GM12878 (cell line): Measurements from ENCODE around the gene NPR2. TPM values are rescaled to one million over a fixed set of nuclear protein-coding genes. Genes with fewer than 3 reads are reported as not detected.

ENCODE experiments used
- ATAC-seq: fragments of 200-7000 bp; cut with Tn5 transposase; 3 replicates; pipeline ENCODE4 v1.9.1; 2020; ENCODE audit warnings: mild to moderate bottlenecking, moderate library complexity
- BruUV-seq: library from RNA; stranded (reverse); fragments of 400-500 nt; replicated peaks from 2 replicates; lab custom pipeline; 2021; lab: Mats Ljungman, UMichigan
- CTCF ChIA-PET: fragments of 300-600 bp; sonication (Branson Sonifier 250); formaldehyde crosslinking; extraction: SDS; loops from one replicate; lab custom pipeline; 2021; ENCODE audit warnings: inconsistent platforms; lab: Yijun Ruan, JAX
- POLR2A ChIA-PET: fragments of 350-600 bp; formaldehyde crosslinking; extraction: SDS; loops from one replicate; lab custom pipeline; 2021; ENCODE audit warnings: inconsistent platforms; lab: Charles Lee
- RAD21 ChIA-PET: fragments of 300-600 bp; sonication (Branson Sonifier 250); formaldehyde crosslinking; loops from one replicate; lab custom pipeline; 2023; ENCODE audit warnings: antibody characterized with exemption; ENCODE audit not compliant: unreplicated experiment; lab: Charles Lee
- SMC1A ChIA-PET: fragments of 300-600 bp; sonication (Branson Sonifier 250); formaldehyde crosslinking; loops from one replicate; lab custom pipeline; 2023; ENCODE audit not compliant: unreplicated experiment, uncharacterized antibody; lab: Charles Lee
- DNase-seq: peaks from one replicate; pipeline ENCODE4 v3.0.0-alpha.2; 2011; ENCODE audit warnings: low read depth, low spot score
- FAIRE-seq: peaks from 3 replicates; lab custom pipeline; 2011; peaks lifted over from hg19 to GRCh38; lab: Jason Lieb, UNC
- H2AFZ ChIP-seq: 2 replicates; pipeline ENCODE4 v1.6.0; 2011; ENCODE audit warnings: low read depth, low read length, control low read depth; ENCODE audit not compliant: control insufficient read depth
- H3K27ac ChIP-seq: 2 replicates; pipeline ENCODE4 v1.5.1; 2011; ENCODE audit warnings: control low read depth; ENCODE audit not compliant: control insufficient read depth, insufficient read depth
- H3K27me3 ChIP-seq, 2 experiments: replicated peaks in 1 of 2; 2 replicates each; pipeline versions ENCODE4 v1.6.0 to v1.6.1; 2011; ENCODE audit warnings: low read length in 1 of 2; ENCODE audit not compliant: control insufficient read depth in 2 of 2, insufficient read depth in 2 of 2
- H3K36me3 ChIP-seq, 2 experiments: 2 replicates each; pipeline ENCODE4 v1.5.1; 2011; ENCODE audit warnings: low read length in 1 of 2; ENCODE audit not compliant: control insufficient read depth in 2 of 2, insufficient read depth in 2 of 2
- H3K4me1 ChIP-seq: 2 replicates; pipeline ENCODE4 v1.6.1; 2011; ENCODE audit warnings: mild to moderate bottlenecking, low read length, moderate library complexity, mixed read lengths; ENCODE audit not compliant: control insufficient read depth, insufficient read depth
- H3K4me2 ChIP-seq: 2 replicates; pipeline ENCODE4 v1.6.0; 2011; ENCODE audit warnings: control low read depth; ENCODE audit not compliant: control insufficient read depth, insufficient read depth
- H3K4me3 ChIP-seq: fragments of 200-600 bp; sonication (generic); 2 replicates; pipeline ENCODE4 v1.5.1; 2016
- H3K79me2 ChIP-seq: 2 replicates; pipeline ENCODE4 v1.6.0; 2011; ENCODE audit warnings: low read length; ENCODE audit not compliant: control insufficient read depth, insufficient read depth
- H3K9ac ChIP-seq: 2 replicates; pipeline ENCODE4 v1.8.0; 2011; ENCODE audit warnings: low read length, control low read depth, mixed read lengths; ENCODE audit not compliant: control insufficient read depth, insufficient read depth
- H3K9me3 ChIP-seq: replicated peaks from 3 replicates; pipeline ENCODE4 v1.5.1; 2011; ENCODE audit warnings: mild to moderate bottlenecking, low read length; ENCODE audit not compliant: control insufficient read depth, insufficient read depth
- H4K20me1 ChIP-seq: 2 replicates; pipeline ENCODE4 v1.6.0; 2011; ENCODE audit not compliant: control insufficient read depth, insufficient read depth
- CEBPB ChIP-seq, 2 experiments: fragments of 150-350 bp in 1 of 2; IDR thresholded peaks; 2 replicates each; pipeline ENCODE4 v1.6.1; 2012 to 2014; ENCODE audit warnings: low read depth in 2 of 2, low read length in 2 of 2, borderline replicate concordance in 1 of 2, inconsistent platforms in 1 of 2
- CREM ChIP-seq: IDR thresholded peaks from 2 replicates; pipeline ENCODE4 v1.6.1; 2014; ENCODE audit warnings: antibody characterized with exemption, low read depth
- JUNB ChIP-seq: IDR thresholded peaks from 2 replicates; pipeline ENCODE4 v1.6.1; 2016; ENCODE audit warnings: antibody characterized with exemption, mild to moderate bottlenecking
- NFYA ChIP-seq: IDR thresholded peaks from 2 replicates; pipeline ENCODE4 v1.6.1; 2011; ENCODE audit warnings: low read depth, mild to moderate bottlenecking, low read length, improper control_type of control experiment, borderline replicate concordance
- SPI1 ChIP-seq: IDR thresholded peaks from 2 replicates; pipeline ENCODE4 v1.6.1; 2011; ENCODE audit warnings: low read depth, mild to moderate bottlenecking, low read length, moderate library complexity, borderline replicate concordance; ENCODE audit not compliant: insufficient read depth
- ZBTB4 ChIP-seq: fragments of 450-650 bp; formaldehyde crosslinking; IDR thresholded peaks from 2 replicates; pipeline ENCODE4 v1.4.0; 2022; ENCODE audit warnings: mild to moderate bottlenecking, moderate library complexity
- ZNF592 ChIP-seq: fragments of 450-650 bp; IDR thresholded peaks from 2 replicates; pipeline ENCODE4 v1.6.1; 2017; ENCODE audit warnings: mild to moderate bottlenecking, moderate library complexity
- WGBS: methylation state at CpG from one replicate; pipeline ENCODE4 v1.1.6; 2016; ENCODE audit warnings: low lambda C conversion rate; ENCODE audit not compliant: insufficient replicate concordance, insufficient coverage; ENCODE audit errors: missing lambda C conversion rate; 5-methylcytosine and 5-hydroxymethylcytosine counted together
- in situ Hi-C: fragments of 300-500 bp; cut with MboI; formaldehyde crosslinking; loops from 9 replicates; pipeline ENCODE4 v1.14.3; 2018; ENCODE audit warnings: mixed read lengths
- intact Hi-C: fragments of 100-400 bp; cut with micrococcal nuclease; formaldehyde crosslinking; loops from one replicate; pipeline ENCODE4 v1.14.2; 2022; ENCODE audit not compliant: unreplicated experiment
- polyA plus RNA-seq, 11 experiments: library from polyadenylated mRNA; depleted of rRNA in 4 of 11; unstranded in 6 of 11; stranded (reverse) in 5 of 11; fragments of >200 nt; fragmentation: Nextera tagmentation in 4 of 11; fragmentation: Illumina TruSeq in 1 of 11; extraction: Ambion mirVana in 4 of 11; extraction: Trizol in 1 of 11; gene quantifications; 1 replicate in 1 of 11; 2 replicates in 10 of 11; pipeline versions ENCODE4 v1.2.1 to v1.2.3, GENCODE V29; 2011 to 2016; ENCODE audit warnings: inconsistent platforms in 2 of 11, missing spikeins in 2 of 11, low read depth in 1 of 11
- total RNA-seq, 4 experiments: library from RNA; depleted of rRNA in 3 of 4; stranded (reverse); fragments of >200 nt in 3 of 4; fragmentation: Illumina TruSeq in 1 of 4; extraction: Trizol in 1 of 4; gene quantifications; 2 replicates each; pipeline versions ENCODE4 v1.2.1 to v1.2.3, GENCODE V29; 2013 to 2021

NPR2 gene
- total and polyA plus RNA-seq, 10 of the 15 experiments (the other 5 are each of a cell fraction or from before 2014, with no cell fraction given), result 2.0 to 20.9 (median 6.8) TPM

GRCh38 chr9:35763181-35763580 lies 28.2 kb upstream of the NPR2 start:
- SMC1A ChIA-PET, result interaction anchor here (1.1 to 2.0 kb wide), 5 partner anchors 8 to 19 kb away, joined by 3 to 7 read pairs (median 4); no protein-coding TSS in a partner anchor
- TF ChIP-seq CEBPB (IDR thresholded peaks at IDR 0.05; ENCODE audit: borderline replicate concordance in 1 of 2, low read depth in 2 of 2, low read length in 2 of 2), result no peak
- no peak for TF ChIP-seq CREM
- DNase-seq (no peak), ATAC-seq (no peak), FAIRE-seq (no peak)
- H3K4me3 ChIP-seq, result no peak overlapping the region
- no peak overlapping the region for H3K9ac ChIP-seq
- POLR2A ChIA-PET, result interaction anchor here (0.6 to 0.9 kb wide), 4 partner anchors 14 to 294 kb away, joined by 3 to 4 read pairs (median 4); no protein-coding TSS in a partner anchor
- RAD21 ChIA-PET, result interaction anchor here (1.3 kb wide), 1 partner anchor 63 kb away, joined by 3 read pairs; no protein-coding TSS in a partner anchor
- H3K79me2 ChIP-seq, result peaks cover 25% of the 10 kb centered on the region
- CTCF ChIA-PET, result interaction anchor here (0.7 to 1.4 kb wide), 6 partner anchors 11 to 1736 kb away, joined by 3 to 5 read pairs (median 4); no protein-coding TSS in a partner anchor
- no peaks in the 10 kb centered on the region for H4K20me1 ChIP-seq
- H3K9me3 ChIP-seq, result no peaks in the 10 kb centered on the region
- intact Hi-C loops (no loop called here), in situ Hi-C loops (no loop called here)
- no peak overlapping the region for H2AFZ ChIP-seq
- H3K4me2 ChIP-seq, result no peak overlapping the region
- BruUV-seq, result no TSS peak
- WGBS, result 96% methylated on average over 2 of the region's 2 CpGs
- no peaks in the 10 kb centered on the region for H3K36me3 ChIP-seq
- H3K27me3 ChIP-seq, result no peaks in the 10 kb centered on the region
- no peak overlapping the region for H3K27ac ChIP-seq
- peaks cover 18% of the 10 kb centered on the region for H3K4me1 ChIP-seq

- CTCF ChIA-PET, result interaction anchor here (0.7 to 1.4 kb wide), 3 partner anchors 26 to 148 kb away, joined by 3 to 5 read pairs (median 5); no protein-coding TSS in a partner anchor
- DNase-seq (no peak), ATAC-seq (no peak), FAIRE-seq (no peak)
- no peaks in the 10 kb centered on the region for H3K9me3 ChIP-seq
- POLR2A ChIA-PET, result no interaction called here
- H4K20me1 ChIP-seq, result no peaks in the 10 kb centered on the region
- 100% methylated on average over 1 of the region's 1 CpG for WGBS
- H3K27me3 ChIP-seq, result no peaks in the 10 kb centered on the region
- H3K4me3 ChIP-seq, result no peak overlapping the region
- SMC1A ChIA-PET, result interaction anchor here (1.1 to 1.4 kb wide), 3 partner anchors 9 to 15 kb away, joined by 3 to 4 read pairs (median 4); no protein-coding TSS in a partner anchor
- no TSS peak for BruUV-seq
- H3K79me2 ChIP-seq, result peaks cover 18% of the 10 kb centered on the region
- H3K36me3 ChIP-seq, result 0 out of 4 replicates have a peak, but pooled peaks cover 0 to 3% of the 10 kb centered on the region in 2 experiments
- H3K4me1 ChIP-seq, result peaks cover 13% of the 10 kb centered on the region
- no peak overlapping the region for H3K27ac ChIP-seq
- RAD21 ChIA-PET, result no interaction called here
- no peak overlapping the region for H2AFZ ChIP-seq
- no peak overlapping the region for H3K4me2 ChIP-seq
- in situ Hi-C loops (no loop called here), intact Hi-C loops (no loop called here)
- H3K9ac ChIP-seq, result no peak overlapping the region
- TF ChIP-seq NFYA, result no peak
- TF ChIP-seq CEBPB (IDR thresholded peaks at IDR 0.05; ENCODE audit: borderline replicate concordance in 1 of 2, low read depth in 2 of 2, low read length in 2 of 2), result no peak
- TF ChIP-seq SPI1, result no peak
- TF ChIP-seq JUNB, result no peak
- no peak for TF ChIP-seq ZBTB4
- no peak for TF ChIP-seq ZNF592
Observed at GRCh38 chr9:35763803-35764202, 27.6 kb upstream of the NPR2 start.
